Neuron (in vitro differentiated cells): ENCODE results near the gene FAM222A.

ENCODE experiments used
- H2AFZ ChIP-seq: one replicate; pipeline ENCODE4 v1.6.1; 2013; ENCODE audit warnings: low read depth, mild to moderate bottlenecking, inconsistent platforms, low read length, moderate library complexity
- H3K27me3 ChIP-seq: one replicate; pipeline ENCODE4 v1.6.1; 2013; ENCODE audit warnings: low read length; ENCODE audit not compliant: insufficient read depth
- H3K36me3 ChIP-seq: one replicate; pipeline ENCODE4 v1.6.1; 2013; ENCODE audit warnings: low read length; ENCODE audit not compliant: insufficient read depth
- H3K4me1 ChIP-seq: one replicate; pipeline ENCODE4 v1.6.1; 2013; ENCODE audit warnings: low read length; ENCODE audit not compliant: insufficient read depth
- H3K4me3 ChIP-seq: 2 replicates; pipeline ENCODE4 v1.5.1; 2013; ENCODE audit warnings: mild to moderate bottlenecking, low read length, moderate library complexity
- H3K9me3 ChIP-seq: one replicate; pipeline ENCODE4 v1.6.1; 2013; ENCODE audit warnings: low read length

The FAM222A gene

GRCh38 chr12:109770104-109770860, 56.7 kb downstream of the FAM222A start:
- no peak overlapping the region for H2AFZ ChIP-seq
- no peak overlapping the region for H3K4me3 ChIP-seq
- H3K36me3 ChIP-seq: no peaks in the 10 kb centered on the region

GRCh38 chr12:109770861-109771670, 57.4 kb downstream of the FAM222A start:
- Histone ChIP-seq H3K4me3 (no peak overlapping the region), H3K4me1 (peaks cover 2% of the 10 kb centered on the region), H3K36me3 (no peaks in the 10 kb centered on the region), H3K9me3 (no peaks in the 10 kb centered on the region), H3K27me3 (no peaks in the 10 kb centered on the region), H2AFZ (no peak overlapping the region)

More at GRCh38 chr12:109770104-109770860, 56.7 kb downstream of the FAM222A start:
- no peaks in the 10 kb centered on the region for H3K4me1 ChIP-seq
- H3K27me3 ChIP-seq: no peaks in the 10 kb centered on the region
- no peaks in the 10 kb centered on the region for H3K9me3 ChIP-seq

GRCh38 chr12:109771746-109772621, 58.4 kb downstream of the FAM222A start:
- H3K27me3 ChIP-seq: no peaks in the 10 kb centered on the region

GRCh38 chr12:109772622-109773321, 59.1 kb downstream of the FAM222A start:
- H3K27me3 ChIP-seq: no peaks in the 10 kb centered on the region
- no peaks in the 10 kb centered on the region for H3K36me3 ChIP-seq
- H3K4me1 ChIP-seq: peaks cover 18% of the 10 kb centered on the region
- no peaks in the 10 kb centered on the region for H3K9me3 ChIP-seq
- no peak overlapping the region for H2AFZ ChIP-seq
- no peak overlapping the region for H3K4me3 ChIP-seq

More at GRCh38 chr12:109771746-109772621, 58.4 kb downstream of the FAM222A start:
- no peaks in the 10 kb centered on the region for H3K36me3 ChIP-seq
- no peaks in the 10 kb centered on the region for H3K9me3 ChIP-seq
- no peak overlapping the region for H3K4me3 ChIP-seq
- peaks cover 11% of the 10 kb centered on the region for H3K4me1 ChIP-seq
- H2AFZ ChIP-seq: no peak overlapping the region

- no peaks in the 10 kb centered on the region for H3K36me3 ChIP-seq
- no peak overlapping the region for H2AFZ ChIP-seq
- H3K4me1 ChIP-seq: peaks cover 19% of the 10 kb centered on the region
- H3K4me3 ChIP-seq: no peak overlapping the region
- H3K9me3 ChIP-seq: no peaks in the 10 kb centered on the region
- no peaks in the 10 kb centered on the region for H3K27me3 ChIP-seq
Observed at GRCh38 chr12:109773384-109774011, 59.9 kb downstream of the FAM222A start.

- Histone ChIP-seq H2AFZ (no peak overlapping the region), H3K4me3 (no peak overlapping the region), H3K36me3 (no peaks in the 10 kb centered on the region), H3K4me1 (peaks cover 19% of the 10 kb centered on the region), H3K9me3 (no peaks in the 10 kb centered on the region), H3K27me3 (no peaks in the 10 kb centered on the region)
Observed at GRCh38 chr12:109775172-109775881, 61.7 kb downstream of the FAM222A start.

GRCh38 chr12:109776624-109777023, 63.0 kb downstream of the FAM222A start:
- Histone ChIP-seq H3K36me3 (no peaks in the 10 kb centered on the region), H3K27me3 (no peaks in the 10 kb centered on the region), H3K4me3 (no peak overlapping the region), H3K4me1 (peaks cover 19% of the 10 kb centered on the region), H2AFZ (peak overlapping the region; percentile 23), H3K9me3 (no peaks in the 10 kb centered on the region)

- no peaks in the 10 kb centered on the region for H3K36me3 ChIP-seq
- H3K9me3 ChIP-seq: no peaks in the 10 kb centered on the region
- peak overlapping the region; percentile 23 for H2AFZ ChIP-seq
- H3K4me3 ChIP-seq: peak overlapping the region; percentile 23
- peaks cover 19% of the 10 kb centered on the region for H3K4me1 ChIP-seq
- H3K27me3 ChIP-seq: no peaks in the 10 kb centered on the region
Observed at GRCh38 chr12:109777544-109777943, 63.9 kb downstream of the FAM222A start.

GRCh38 chr12:109778684-109779083, 65.1 kb downstream of the FAM222A start:
- no peak overlapping the region for H3K4me3 ChIP-seq
- H3K36me3 ChIP-seq: no peaks in the 10 kb centered on the region
- no peaks in the 10 kb centered on the region for H3K27me3 ChIP-seq
- peaks cover 19% of the 10 kb centered on the region for H3K4me1 ChIP-seq
- H3K9me3 ChIP-seq: no peaks in the 10 kb centered on the region
- no peak overlapping the region for H2AFZ ChIP-seq

- H3K9me3 ChIP-seq: no peaks in the 10 kb centered on the region
- H2AFZ ChIP-seq: no peak overlapping the region
- H3K4me1 ChIP-seq: peaks cover 19% of the 10 kb centered on the region
- no peak overlapping the region for H3K4me3 ChIP-seq
- no peaks in the 10 kb centered on the region for H3K27me3 ChIP-seq
- no peaks in the 10 kb centered on the region for H3K36me3 ChIP-seq
Observed at GRCh38 chr12:109779382-109779781, 65.8 kb downstream of the FAM222A start.

- Histone ChIP-seq H2AFZ (no peak overlapping the region), H3K4me1 (peaks cover 9% of the 10 kb centered on the region), H3K27me3 (peaks cover 4% of the 10 kb centered on the region), H3K9me3 (no peaks in the 10 kb centered on the region), H3K4me3 (no peak overlapping the region), H3K36me3 (no peaks in the 10 kb centered on the region)
Observed at GRCh38 chr12:109781668-109782325, 68.2 kb downstream of the FAM222A start.
